Activated CD4-positive, alpha-beta T cell treated with anti-CD3 and anti-CD28 coated beads, Interleukin-2, amount 50 U/mL, for 1 hour (primary cell): ENCODE data around the gene ARHGEF33.

ENCODE experiments used
- DNase-seq: peaks from one replicate; pipeline ENCODE4 v3.0.0-alpha.2; 2020

The ARHGEF33 gene

GRCh38 chr2:38960609-38961320 is 71.1 kb downstream of the ARHGEF33 start:
- DNase-seq = no peak

DNA sequence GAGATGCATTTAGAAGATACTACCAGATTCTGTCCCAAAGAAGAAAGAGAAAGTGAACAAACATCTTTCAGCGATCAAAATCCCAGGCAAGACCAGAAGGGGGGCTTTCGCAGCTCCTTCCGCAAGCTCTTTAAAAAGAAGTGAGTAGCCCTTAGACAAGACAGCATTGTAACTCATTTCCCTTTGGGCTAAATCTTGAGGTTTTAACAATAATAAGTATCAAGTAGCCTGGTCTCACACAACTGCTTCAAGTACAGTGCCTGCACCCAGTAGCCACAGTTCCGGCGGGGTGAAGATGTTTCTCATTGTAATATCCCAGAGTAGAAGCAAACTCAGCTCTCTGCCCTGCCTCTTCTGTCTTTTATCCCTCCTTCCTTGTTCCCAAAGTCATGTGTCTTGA is 76.3 kb downstream of the ARHGEF33 start:
- no peak for DNase-seq

- no peak for DNase-seq
Measured at GRCh38 chr2:38966678-38967077, 77.0 kb downstream of the ARHGEF33 start.

- DNase-seq = no peak
Measured at GRCh38 chr2:38968021-38968420, 78.3 kb downstream of the ARHGEF33 start.

GRCh38 chr2:38971377-38971776 is 81.7 kb downstream of the ARHGEF33 start:
- no peak for DNase-seq

- no peak for DNase-seq
Measured at GRCh38 chr2:38973266-38973665, 83.6 kb downstream of the ARHGEF33 start.

- DNase-seq = no peak
Measured at GRCh38 chr2:38975042-38975441, 85.4 kb downstream of the ARHGEF33 start.

DNA sequence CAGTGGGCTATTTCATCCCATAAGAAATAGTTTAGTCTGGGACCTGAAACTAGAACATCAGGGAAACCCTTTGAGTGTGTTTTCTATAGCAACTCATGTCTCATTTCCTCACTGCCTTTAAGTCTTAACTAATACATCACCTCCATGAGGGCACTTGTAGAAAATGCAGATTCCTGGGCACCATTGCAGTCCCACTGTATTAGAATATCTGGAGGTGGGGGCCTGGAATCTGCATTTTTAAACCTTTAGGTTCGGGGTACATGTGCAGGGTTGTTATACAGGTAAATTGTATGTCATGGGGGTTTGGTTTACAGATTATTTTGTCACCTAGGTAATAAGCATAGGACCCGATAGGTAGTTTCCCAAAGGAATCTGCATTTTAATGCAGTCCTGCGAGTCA is 87.4 kb downstream of the ARHGEF33 start:
- no peak for DNase-seq

- DNase-seq = no peak
Measured at GRCh38 chr2:38978296-38978903, 88.7 kb downstream of the ARHGEF33 start.

- DNase-seq = no peak
Measured at GRCh38 chr2:38978908-38979307, 89.2 kb downstream of the ARHGEF33 start.

- DNase-seq = no peak
Measured at GRCh38 chr2:38981003-38981669, 91.5 kb downstream of the ARHGEF33 start.

GRCh38 chr2:38981670-38982357 is 92.1 kb downstream of the ARHGEF33 start:
- no peak for DNase-seq

GRCh38 chr2:38982498-38982897 is 92.8 kb downstream of the ARHGEF33 start:
- no peak for DNase-seq

DNA sequence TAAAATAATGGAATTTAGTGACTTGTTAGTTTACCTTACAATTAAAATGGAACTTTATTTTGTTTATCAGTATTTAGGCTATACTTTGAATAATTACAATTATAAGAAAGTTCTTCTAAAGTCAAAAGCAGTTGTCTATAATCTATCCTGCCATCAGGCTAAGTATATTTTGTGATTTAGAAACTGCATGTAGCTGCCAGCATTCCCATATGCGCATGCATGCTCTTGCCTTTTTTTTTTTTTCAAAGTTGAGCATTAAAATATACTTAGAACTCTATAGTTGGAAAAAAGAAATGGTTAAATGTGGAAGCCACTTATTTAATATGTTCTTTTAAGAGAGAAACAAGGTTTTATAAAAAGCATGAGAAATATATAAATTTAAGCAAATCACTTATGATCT is 99.0 kb downstream of the ARHGEF33 start:
- DNase-seq = no peak

- no peak for DNase-seq
Measured at GRCh38 chr2:38991899-38992298, 102.2 kb downstream of the ARHGEF33 start.

GRCh38 chr2:38997781-38998180 is 108.1 kb downstream of the ARHGEF33 start:
- DNase-seq = no peak

- DNase-seq = no peak
Measured at GRCh38 chr2:39000552-39000951, 110.9 kb downstream of the ARHGEF33 start.

- DNase-seq = no peak
Measured at GRCh38 chr2:39007875-39008504, 118.3 kb downstream of the ARHGEF33 start.

- DNase-seq = no peak
Measured at GRCh38 chr2:39008665-39009064, 119.0 kb downstream of the ARHGEF33 start.

GRCh38 chr2:39013871-39014270 is 124.2 kb downstream of the ARHGEF33 start:
- no peak for DNase-seq

DNA sequence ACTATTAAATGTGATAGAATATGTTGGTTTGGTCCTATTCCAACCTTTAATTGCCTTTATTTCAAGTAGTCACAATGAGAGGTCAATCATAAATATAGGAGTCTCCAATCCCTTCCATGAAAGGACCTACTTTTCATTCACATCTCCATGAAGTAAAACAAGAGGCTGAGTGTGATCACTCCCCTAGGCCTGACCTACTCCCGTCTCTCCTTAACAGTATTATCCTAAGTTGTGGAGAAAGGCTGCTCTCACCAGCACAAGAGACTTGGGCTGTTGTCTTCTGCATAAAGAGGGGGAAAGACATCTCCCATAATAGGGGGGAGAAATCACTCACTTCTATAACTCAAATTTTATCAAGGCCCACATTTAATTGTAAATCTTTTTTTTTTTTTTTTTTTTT is 125.7 kb downstream of the ARHGEF33 start:
- DNase-seq = no peak

GRCh38 chr2:39017334-39017733 is 127.7 kb downstream of the ARHGEF33 start:
- no peak for DNase-seq

DNA sequence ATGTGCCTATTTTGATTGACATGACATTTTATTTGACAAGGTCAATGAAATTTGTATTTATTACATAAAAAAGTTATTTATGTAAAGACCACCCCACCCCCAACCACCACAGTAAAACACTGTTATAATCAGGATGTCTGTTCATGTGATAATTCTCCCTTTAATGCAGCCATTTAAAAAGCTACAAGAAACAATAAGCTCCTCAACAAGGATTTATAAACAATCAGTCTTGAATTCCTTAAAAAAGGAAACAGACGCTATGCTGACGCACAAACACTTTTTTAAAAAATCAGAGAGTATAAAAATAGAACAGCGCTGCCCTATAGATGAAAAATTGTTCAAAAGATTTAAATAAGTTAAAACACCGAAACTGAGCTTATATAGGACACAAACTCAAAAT is 129.0 kb downstream of the ARHGEF33 start:
- DNase-seq = no peak
